Pancreas (tissue), 10 donors: Measurements from ENCODE around the gene CDKL1. TPM values are rescaled to one million over a fixed set of nuclear protein-coding genes. Genes with fewer than 3 reads are reported as not detected.

Source experiments
- ATAC-seq, 4 donors: fragments of 200-7000 bp; cut with Tn5 transposase; one replicate each; pipeline versions ENCODE4 v1.8.0 to v1.9.1; 2020; ENCODE audit warnings: mild to moderate bottlenecking in 4 of 4, moderate library complexity in 4 of 4
- DNase-seq, 6 donors: peaks; one replicate each; pipeline ENCODE4 v3.0.0-alpha.2; 2020
- FAIRE-seq: peaks from 2 replicates; lab custom pipeline; 2012; peaks lifted over from hg19 to GRCh38; lab: Jason Lieb, UNC
- H3K27ac ChIP-seq, 4 donors: fragments of 200-600 bp; sonication (generic); 1 replicate in 3 of 4; 2 replicates in 1 of 4; pipeline versions ENCODE4 v1.5.0 to v1.8.0; 2020
- H3K27me3 ChIP-seq, 4 donors: fragments of 200-600 bp; one replicate each; pipeline ENCODE4 v1.8.0; 2021
- H3K36me3 ChIP-seq, 3 donors: fragments of 200-600 bp; sonication (generic) in 1 of 3; one replicate each; pipeline versions ENCODE4 v1.5.0 to v1.8.0; 2020 to 2021
- H3K4me1 ChIP-seq, 3 donors: fragments of 200-600 bp; one replicate each; pipeline ENCODE4 v1.8.0; 2021
- H3K4me3 ChIP-seq, 4 donors: fragments of 200-600 bp; sonication (generic) in 2 of 4; one replicate each; pipeline versions ENCODE4 v1.5.0 to v1.8.0; 2020 to 2021
- H3K9me3 ChIP-seq, 4 donors: fragments of 200-600 bp; one replicate each; pipeline ENCODE4 v1.8.0; 2021
- CTCF ChIP-seq, 4 donors: fragments of 200-600 bp; sonication (generic) in 3 of 4; IDR thresholded peaks; one replicate each; pipeline versions ENCODE4 v1.5.0 to v1.8.0; 2021; ENCODE audit warnings: antibody characterized with exemption in 4 of 4
- WGBS, 2 donors: extraction: QIAGEN DNeasy Blood & Tissue Kit; methylation state at CpG; one replicate each; pipeline ENCODE4 v1.1.7; 2013; 5-methylcytosine and 5-hydroxymethylcytosine counted together
- intact Hi-C, 3 donors: fragments of 100-400 bp; cut with DNase I; formaldehyde crosslinking; loops; one replicate each; pipeline versions ENCODE4 v1.11.1 to v1.14.2; 2022
- polyA plus RNA-seq, 2 donors: library from polyadenylated mRNA; stranded (reverse); fragments of 200-250 nt; gene quantifications; one replicate each; pipeline ENCODE4 v1.2.3, GENCODE V29; 2013
- total RNA-seq, 6 donors: library from RNA; stranded (reverse); fragmentation: NEBNext Ultra II Directional in 4 of 6; extraction: Animal tissue kit (Norgen Biotek cat#: 25700) in 4 of 6; gene quantifications; one replicate each; pipeline versions ENCODE4 v1.2.1 to v1.2.4, GENCODE V29; 2021 to 2023
- donor health status: healthy with polysubstance abuse.
- donor health status: DM: no; HTN: no; CAD: no; lungs with moderate emphysema.
- donor health status: DM: no; HTN: no; CAD: no.
- donor health status: control.
- donor health status: control.
- donor health status: Bipolar disorder and iron deficiency.
- donor health status: DM: yes; HTN: yes; CAD: no.
- donor health status: DM: no; HTN: no; CAD: no.
- donor health status: DM: no; HTN: no; CAD: no.
- donor health status: DM: yes; HTN: yes; CAD: no.

The CDKL1 gene
- total and polyA plus RNA-seq, 8 donors: 0.56 to 5.5 (median 3.7) TPM

GRCh38 chr14:50383618-50384225 lies 13.0 kb downstream of the CDKL1 start:
- ATAC-seq (peak in 3 of 4 donors; percentile 62 to 72 (median 71)), DNase-seq (no peak)

GRCh38 chr14:50381823-50382287 lies 14.8 kb downstream of the CDKL1 start:
- WGBS, 2 donors: 33 to 43% methylated on average over 14 of the region's 14 CpGs
- peak in 4 of 6 donors; percentile 28 to 46 (median 38) for DNase-seq
- peak overlapping the region in 1 of 4 donors; percentile 46 for H3K27ac ChIP-seq
- H3K36me3 ChIP-seq: no peaks in the 10 kb centered on the region
- FAIRE-seq: no peak
- H3K4me1 ChIP-seq: peaks cover 0 to 8% (median 4%) of the 10 kb centered on the region in 3 donors
- no peaks in the 10 kb centered on the region for H3K27me3 ChIP-seq
- intact Hi-C loops: no loop called here
- peak; percentile 42 to 55 (median 47) for ATAC-seq
- no peak for TF ChIP-seq CTCF (IDR thresholded peaks at IDR 0.05)
- H3K9me3 ChIP-seq: no peaks in the 10 kb centered on the region
- no peak overlapping the region for H3K4me3 ChIP-seq

More at GRCh38 chr14:50383618-50384225, 13.0 kb downstream of the CDKL1 start:
- 24 to 29% methylated on average over 3 of the region's 3 CpGs for WGBS, 2 donors
- TF ChIP-seq CTCF (IDR thresholded peaks at IDR 0.05): no peak
- no peak overlapping the region for H3K4me3 ChIP-seq
- H3K4me1 ChIP-seq: peaks cover 1 to 14% (median 12%) of the 10 kb centered on the region in 3 donors
- H3K27me3 ChIP-seq: no peaks in the 10 kb centered on the region
- intact Hi-C loops: no loop called here
- no peaks in the 10 kb centered on the region for H3K9me3 ChIP-seq
- no peak overlapping the region for H3K27ac ChIP-seq
- no peaks in the 10 kb centered on the region for H3K36me3 ChIP-seq
- no peak for FAIRE-seq

GRCh38 chr14:50381008-50381407 lies 15.7 kb downstream of the CDKL1 start:
- H3K4me3 ChIP-seq: no peak overlapping the region
- intact Hi-C loops: no loop called here
- no peak for FAIRE-seq

GRCh38 chr14:50380455-50380854 lies 16.2 kb downstream of the CDKL1 start:
- FAIRE-seq (no peak), DNase-seq (no peak), ATAC-seq (no peak)
- H3K27ac ChIP-seq: no peak overlapping the region
- H3K27me3 ChIP-seq: no peaks in the 10 kb centered on the region
- TF ChIP-seq CTCF (IDR thresholded peaks at IDR 0.05): no peak
- H3K4me1 ChIP-seq: peaks cover 0 to 8% (median 4%) of the 10 kb centered on the region in 3 donors
- H3K4me3 ChIP-seq: no peak overlapping the region
- H3K9me3 ChIP-seq: no peaks in the 10 kb centered on the region
- 90 to 94% methylated on average over 1 of the region's 1 CpG for WGBS, 2 donors
- no peaks in the 10 kb centered on the region for H3K36me3 ChIP-seq
- intact Hi-C loops: no loop called here

More at GRCh38 chr14:50381008-50381407, 15.7 kb downstream of the CDKL1 start:
- TF ChIP-seq CTCF (IDR thresholded peaks at IDR 0.05): no peak
- WGBS, 2 donors: 89 to 100% methylated on average over 1 of the region's 1 CpG
- Histone ChIP-seq H3K27ac (no peak overlapping the region), H3K4me1 (peaks cover 0 to 8% (median 4%) of the 10 kb centered on the region in 3 donors), H3K27me3 (no peaks in the 10 kb centered on the region), H3K36me3 (no peaks in the 10 kb centered on the region), H3K9me3 (no peaks in the 10 kb centered on the region)
- DNase-seq (no peak), ATAC-seq (no peak)

DNA sequence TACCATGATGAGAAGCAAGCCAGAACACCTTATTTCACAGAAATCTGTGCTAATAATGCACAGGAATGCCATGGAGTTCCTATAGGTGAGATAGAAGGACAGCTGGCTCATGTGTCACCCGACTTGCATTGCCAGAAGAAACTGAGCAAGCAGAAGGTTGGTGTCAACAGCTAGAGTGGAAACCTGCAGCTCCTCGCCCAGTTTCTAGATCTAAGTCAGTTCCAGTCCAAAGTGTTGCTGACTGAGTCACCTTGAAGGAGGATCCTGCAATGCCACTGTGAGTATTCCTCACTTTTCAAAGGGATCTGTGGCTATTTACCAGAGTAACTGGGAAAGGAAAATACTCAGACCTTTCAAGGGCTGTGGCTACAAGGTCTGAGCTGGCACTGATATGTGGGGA lies 17.1 kb downstream of the CDKL1 start:
- no peak for FAIRE-seq
- intact Hi-C loops: no loop called here
- WGBS, 2 donors: 88 to 95% methylated on average over 2 of the region's 2 CpGs

More for the DNA sequence above, 17.1 kb downstream of the CDKL1 start:
- DNase-seq (no peak), ATAC-seq (no peak)
- TF ChIP-seq CTCF (IDR thresholded peaks at IDR 0.05): no peak
- Histone ChIP-seq H3K9me3 (no peaks in the 10 kb centered on the region), H3K27me3 (no peaks in the 10 kb centered on the region), H3K4me1 (peaks cover 0 to 8% (median 4%) of the 10 kb centered on the region in 3 donors), H3K27ac (no peak overlapping the region), H3K36me3 (no peaks in the 10 kb centered on the region), H3K4me3 (no peak overlapping the region)
